Activated naive CD4-positive, alpha-beta T cell treated with Interleukin-2 at 50 U/mL for 16 hours (primary cell): ENCODE data around the gene RNMT.
"Not testable (repeated sequence)": the region's sequence is repeated elsewhere in the genome, so short reads cannot be mapped to it uniquely, and the experiment has no call there.

Source experiments
- DNase-seq: peaks from one replicate; pipeline ENCODE4 v3.0.0-alpha.2; 2020

RNMT gene

GRCh38 chr18:13726232-13726971 lies at the start of gene RNMT, which contains the start of gene FAM210A:
Gene RNMT (plus strand): TSS chr18:13726673. CDS start chr18:13731518, 4,845 bp downstream.
Gene FAM210A (minus strand): TSS chr18:13726558. CDS start chr18:13682077, 44,481 bp downstream.
- peak; percentile 95 for DNase-seq

DNA sequence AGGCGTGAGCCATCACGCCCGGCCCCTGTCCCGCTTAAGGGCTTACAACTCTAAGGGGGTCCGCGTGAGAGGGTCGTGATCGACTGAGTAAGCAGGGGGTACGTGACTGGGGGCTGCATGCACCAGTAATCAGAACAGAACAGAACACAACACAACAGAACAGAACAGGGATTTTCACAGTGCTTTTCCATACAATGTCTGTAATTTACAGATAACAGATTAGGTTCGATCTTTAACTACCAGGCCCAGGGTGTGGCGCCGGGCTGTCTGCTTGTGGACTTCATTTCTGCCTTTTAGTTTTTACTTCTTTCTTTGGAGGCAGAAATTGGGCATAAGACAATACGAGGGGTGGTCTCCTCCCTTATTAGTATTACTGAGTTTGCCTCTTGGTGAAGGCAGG lies 49.1 kb upstream of the RNMT start:
- not testable (repeated sequence) for DNase-seq

DNA sequence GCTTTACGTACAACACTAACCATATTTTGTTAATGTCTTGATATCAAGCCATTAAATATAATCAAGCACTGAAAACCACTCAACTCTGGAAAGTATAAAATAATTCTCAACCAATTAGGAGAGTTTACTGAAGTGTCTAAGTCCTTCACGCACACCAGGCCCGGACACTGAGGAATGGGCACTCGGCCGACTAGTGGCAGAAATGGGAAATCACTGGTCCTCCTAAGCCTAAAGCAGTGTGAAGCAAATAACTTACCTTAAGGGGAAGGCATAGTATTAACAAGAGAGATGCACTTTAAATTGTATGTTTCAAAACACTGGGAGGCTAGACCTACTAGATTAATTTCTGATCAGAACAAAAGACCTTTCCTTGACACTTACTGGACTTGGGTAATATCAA lies 45.9 kb upstream of the RNMT start:
- no peak for DNase-seq

- no peak for DNase-seq
These were observed 44.8 kb upstream of the RNMT start for GRCh38 chr18:13681701-13682100.

DNA sequence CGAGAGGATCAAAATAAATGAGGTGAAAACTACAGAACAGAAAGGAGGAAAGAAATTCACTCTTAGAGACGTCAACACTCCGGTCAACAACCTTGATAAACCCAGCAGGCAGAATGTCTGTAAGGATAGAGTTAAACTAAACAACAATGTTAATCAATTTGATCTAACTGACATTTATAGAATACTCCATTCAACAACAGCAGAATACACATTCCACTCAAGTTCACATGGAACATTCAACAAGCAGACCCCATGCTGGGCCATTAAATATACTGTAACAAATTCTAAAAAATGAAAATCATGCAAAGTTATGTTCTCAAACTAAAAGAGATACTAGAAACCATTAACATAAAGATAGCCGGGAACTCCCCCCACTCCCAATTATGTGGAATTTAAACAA lies 41.9 kb upstream of the RNMT start:
- DNase-seq, result no peak

- DNase-seq, result no peak
These were observed 38.0 kb upstream of the RNMT start for GRCh38 chr18:13688191-13689136.

- not testable (repeated sequence) for DNase-seq
These were observed 36.4 kb upstream of the RNMT start for GRCh38 chr18:13690060-13690459.

DNA sequence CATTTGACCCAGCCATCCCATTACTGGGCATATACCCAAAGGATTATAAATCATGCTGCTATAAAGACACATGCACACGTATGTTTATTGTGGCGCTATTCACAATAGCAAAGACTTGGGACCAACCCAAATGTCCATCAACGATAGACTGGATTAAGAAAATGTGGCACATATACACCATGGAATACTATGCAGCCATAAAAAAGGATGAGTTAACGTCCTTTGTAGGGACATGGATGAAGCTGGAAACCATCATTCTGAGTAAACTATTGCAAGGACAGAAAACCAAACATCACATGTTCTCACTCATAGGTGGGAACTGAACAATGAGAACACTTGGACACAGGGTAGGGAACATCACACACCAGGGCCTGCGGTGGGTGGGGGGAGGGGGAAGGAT lies 31.1 kb upstream of the RNMT start:
- not testable (repeated sequence) for DNase-seq

- DNase-seq, result no peak
These were observed 29.5 kb upstream of the RNMT start for GRCh38 chr18:13696961-13697360.

DNA sequence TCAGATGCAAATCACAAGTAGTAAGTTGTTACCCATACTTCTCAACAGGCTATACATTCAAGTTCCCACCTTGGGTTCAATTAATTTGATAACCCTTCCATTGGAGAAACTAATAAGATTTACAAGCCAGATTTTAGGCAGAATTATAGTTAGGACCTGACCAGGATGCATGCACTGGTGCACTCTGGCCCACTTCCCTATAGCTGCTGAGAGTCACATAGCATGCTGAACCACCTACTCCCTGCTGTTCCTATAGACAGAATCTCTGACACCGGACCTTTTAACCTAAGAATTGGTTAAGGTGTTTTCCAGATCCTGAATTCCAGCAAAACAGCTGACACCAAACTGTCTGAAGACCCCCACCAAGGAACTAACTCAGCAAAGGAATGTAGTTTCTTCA lies 26.3 kb upstream of the RNMT start:
- no peak for DNase-seq

GRCh38 chr18:13703899-13704298 lies 22.6 kb upstream of the RNMT start:
- no peak for DNase-seq

DNA sequence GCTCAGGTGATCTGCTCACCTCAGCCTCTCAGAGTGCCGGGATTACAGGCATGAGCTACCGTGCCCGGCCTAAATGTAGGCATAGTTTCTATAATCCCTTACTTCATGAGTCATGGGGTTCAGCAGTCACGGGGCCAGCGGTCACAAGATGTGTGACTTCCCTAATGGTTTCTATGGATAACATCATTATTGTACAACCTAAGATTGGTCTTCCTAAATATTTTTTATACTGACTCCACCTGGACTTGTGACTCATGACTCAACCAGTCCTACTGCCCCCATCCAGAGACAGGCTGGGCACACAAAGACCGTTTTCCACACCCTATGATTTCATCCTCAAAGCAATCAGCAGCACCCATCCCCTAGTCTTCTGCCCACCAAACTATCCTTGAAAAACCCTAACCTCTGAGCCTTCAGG lies 16.1 kb upstream of the RNMT start:
- no peak for DNase-seq

DNA sequence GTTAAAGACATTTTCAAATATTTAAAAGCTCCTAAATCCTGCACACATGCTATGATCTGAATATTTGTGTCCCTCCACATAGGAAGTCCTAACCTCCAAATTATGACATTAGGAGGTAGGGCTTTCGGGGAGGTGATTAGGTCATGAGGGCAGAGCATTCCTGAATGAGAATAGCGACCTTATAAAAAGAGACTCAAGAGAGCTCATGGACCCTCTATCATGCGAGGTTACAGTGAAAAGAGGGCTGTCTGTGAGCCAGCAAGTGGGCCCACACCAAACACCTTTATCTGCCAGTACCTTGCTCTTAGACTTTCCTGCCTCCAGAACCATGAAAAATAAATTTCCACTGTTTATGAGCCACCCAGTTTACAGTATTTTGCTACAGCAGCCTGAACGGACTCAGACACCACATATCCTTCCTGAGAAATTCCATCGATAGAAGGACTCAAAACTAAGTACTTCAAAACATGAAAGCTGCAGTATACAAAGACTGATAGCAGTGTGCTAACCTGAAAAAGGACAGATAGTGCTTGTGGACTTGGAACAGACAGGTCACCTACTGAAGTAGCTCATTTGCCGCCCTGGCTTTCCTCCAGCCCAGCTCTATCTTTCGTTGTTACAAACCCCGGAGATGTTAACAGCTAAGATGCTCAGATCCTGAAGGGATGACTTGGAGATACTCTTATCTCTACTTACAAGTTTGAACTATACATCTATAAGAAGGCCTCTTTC lies 13.9 kb upstream of the RNMT start:
- DNase-seq, result no peak

GRCh38 chr18:13713455-13714055 lies 12.9 kb upstream of the RNMT start:
- DNase-seq, result no peak

GRCh38 chr18:13715330-13715729 lies 11.1 kb upstream of the RNMT start:
- DNase-seq, result no peak

DNA sequence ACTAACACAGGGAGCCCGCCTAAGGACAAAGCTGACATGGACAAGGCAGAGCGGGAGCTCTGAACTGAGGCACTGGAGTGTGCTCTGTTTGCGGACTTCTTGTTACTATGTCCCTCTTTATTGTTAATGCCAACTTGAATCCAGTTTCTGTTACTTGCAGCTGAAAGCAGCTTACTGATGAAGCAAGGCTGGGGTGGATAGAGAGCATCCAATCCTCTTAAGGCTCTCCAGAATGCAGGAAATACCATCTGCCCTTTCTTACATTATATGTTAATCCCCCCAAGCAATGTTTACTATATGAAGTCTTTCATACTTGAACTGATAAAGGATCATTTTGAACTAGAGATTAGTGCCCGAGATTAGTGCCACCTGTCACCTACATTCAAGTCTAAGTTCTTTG lies 9.6 kb upstream of the RNMT start:
- no peak for DNase-seq

GRCh38 chr18:13720123-13720522 lies 6.3 kb upstream of the RNMT start:
- no peak for DNase-seq

DNA sequence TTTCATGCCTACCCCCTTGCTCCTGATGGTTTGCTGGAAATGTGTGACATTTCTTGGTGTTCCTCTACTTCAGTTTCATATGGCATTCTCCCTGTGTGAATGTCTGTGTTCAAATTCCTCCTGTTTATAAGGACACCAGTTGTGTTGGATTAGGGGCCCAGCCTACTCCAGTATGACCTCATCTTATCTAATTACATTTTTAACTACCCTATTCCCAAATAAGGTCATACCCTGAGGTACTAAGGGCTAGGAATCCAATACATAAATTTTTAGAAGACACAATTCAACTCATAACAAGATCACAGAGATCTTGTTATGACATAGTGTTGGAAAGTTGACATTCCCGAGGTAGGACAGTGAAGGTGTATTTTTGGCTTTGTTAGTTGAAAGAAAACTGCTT lies 5.6 kb upstream of the RNMT start:
- no peak for DNase-seq

- DNase-seq, result no peak
These were observed 774 bp upstream of the RNMT start for GRCh38 chr18:13725566-13726231.

- no peak for DNase-seq
These were observed 479 bp downstream of the RNMT start for GRCh38 chr18:13726972-13727331.

DNA sequence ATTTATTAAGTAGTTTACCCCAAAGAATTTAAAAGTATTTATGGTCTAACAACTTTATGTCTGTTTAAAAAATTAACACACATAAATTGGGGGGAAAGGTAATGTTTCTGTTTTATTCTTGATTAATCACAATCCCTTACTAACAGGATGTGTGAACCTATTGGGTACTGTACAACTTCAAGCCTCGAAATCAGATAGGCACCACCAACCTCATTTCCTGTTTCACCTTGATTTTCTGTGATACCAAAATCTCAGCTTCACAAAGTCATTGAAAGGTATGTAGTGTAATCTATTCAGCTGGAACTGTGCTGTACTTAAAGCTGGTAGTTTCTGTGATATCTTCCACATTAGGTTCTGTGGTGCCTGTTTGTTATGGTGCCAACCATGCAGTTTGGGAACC lies 4.0 kb downstream of the RNMT start:
- DNase-seq, result no peak

DNA sequence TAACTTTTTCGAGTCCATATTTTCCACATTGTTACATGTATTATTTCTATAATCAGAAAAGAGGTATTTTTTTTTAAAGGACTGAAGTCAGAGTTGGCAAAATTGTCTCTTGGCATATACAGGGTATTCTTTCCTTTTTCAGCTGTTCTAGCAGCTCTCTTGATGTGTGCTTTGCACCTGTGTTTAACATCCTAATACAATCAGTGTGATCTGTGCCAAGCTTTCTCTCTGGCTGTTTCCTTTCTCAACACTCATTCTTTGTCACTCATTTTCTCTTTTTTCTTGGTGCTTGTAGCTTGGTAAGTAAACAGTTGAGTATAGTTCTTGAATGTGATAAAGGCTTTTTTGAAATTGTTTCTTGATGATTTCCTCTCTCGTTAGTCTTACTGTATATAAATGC lies 9.2 kb downstream of the RNMT start:
- DNase-seq, result no peak
